NCI-H1930 (cell line): ENCODE data around the gene UPK1A.

Experiments
- DNase-seq, 2 experiments: peaks; one replicate each; lab custom pipeline; 2025; lab: John Stamatoyannopoulos, UW

Gene UPK1A

GRCh38 chr19:35693422-35693821 is 27.1 kb downstream of the UPK1A start:
- no peak for DNase-seq

GRCh38 chr19:35693835-35694599 is 27.7 kb downstream of the UPK1A start:
- DNase-seq = peak; percentile 86 to 90

GRCh38 chr19:35695895-35696422 is 29.6 kb downstream of the UPK1A start:
- DNase-seq = no peak

- DNase-seq = no peak
Measured at GRCh38 chr19:35696835-35697234, 30.5 kb downstream of the UPK1A start.

GRCh38 chr19:35702223-35703012 is 36.1 kb downstream of the UPK1A start:
- peak; percentile 98 to 99 for DNase-seq

GRCh38 chr19:35703343-35703742 is 37.0 kb downstream of the UPK1A start:
- DNase-seq = no peak

GRCh38 chr19:35704218-35704617 is 37.9 kb downstream of the UPK1A start, which contains the start of gene ZBTB32:
Gene ZBTB32, plus strand, starts transcription at chr19:35704558. Its CDS starts 10,069 bp downstream, at chr19:35714627.
- DNase-seq = no peak

GRCh38 chr19:35708391-35708790 is 42.1 kb downstream of the UPK1A start:
- DNase-seq = no peak

GRCh38 chr19:35710784-35711723 is 44.7 kb downstream of the UPK1A start:
- no peak for DNase-seq

GRCh38 chr19:35712567-35713505 is 46.5 kb downstream of the UPK1A start:
- no peak for DNase-seq

- no peak for DNase-seq
Measured at GRCh38 chr19:35713506-35713850, 47.2 kb downstream of the UPK1A start.

GRCh38 chr19:35713904-35714495 is 47.7 kb downstream of the UPK1A start:
- DNase-seq = no peak

- DNase-seq = no peak
Measured at GRCh38 chr19:35714601-35715354, 48.5 kb downstream of the UPK1A start.

GRCh38 chr19:35715355-35715809 is 49.1 kb downstream of the UPK1A start:
- DNase-seq = no peak

GRCh38 chr19:35715981-35716800 is 49.9 kb downstream of the UPK1A start:
- DNase-seq = no peak

GRCh38 chr19:35716801-35717664 is 50.7 kb downstream of the UPK1A start:
- DNase-seq = peak; percentile 83 to 87

GRCh38 chr19:35717665-35718344 is 51.5 kb downstream of the UPK1A start, which contains the start of gene KMT2B:
Gene KMT2B, plus strand, starts transcription at chr19:35718003. Its CDS starts 16 bp downstream, at chr19:35718019.
- peak; percentile 96 to 98 for DNase-seq
